22Rv1 (cell line): Measurements from ENCODE around the gene CEBPG.

ENCODE experiments used
- H3K27ac ChIP-seq: fragments of 450-650 bp; 2 replicates; pipeline ENCODE4 v1.5.1; 2017
- ZFX ChIP-seq: fragments of 450-650 bp; IDR thresholded peaks from 2 replicates; pipeline ENCODE4 v1.6.1; 2017; ENCODE audit warnings: antibody characterized with exemption, borderline replicate concordance
- TF ChIP-seq, protein P1 (sequence below): fragments of 450-650 bp; IDR thresholded peaks from 2 replicates; pipeline ENCODE4 v1.5.1; 2017; ENCODE audit warnings: mild to moderate bottlenecking

Gene CEBPG

DNA sequence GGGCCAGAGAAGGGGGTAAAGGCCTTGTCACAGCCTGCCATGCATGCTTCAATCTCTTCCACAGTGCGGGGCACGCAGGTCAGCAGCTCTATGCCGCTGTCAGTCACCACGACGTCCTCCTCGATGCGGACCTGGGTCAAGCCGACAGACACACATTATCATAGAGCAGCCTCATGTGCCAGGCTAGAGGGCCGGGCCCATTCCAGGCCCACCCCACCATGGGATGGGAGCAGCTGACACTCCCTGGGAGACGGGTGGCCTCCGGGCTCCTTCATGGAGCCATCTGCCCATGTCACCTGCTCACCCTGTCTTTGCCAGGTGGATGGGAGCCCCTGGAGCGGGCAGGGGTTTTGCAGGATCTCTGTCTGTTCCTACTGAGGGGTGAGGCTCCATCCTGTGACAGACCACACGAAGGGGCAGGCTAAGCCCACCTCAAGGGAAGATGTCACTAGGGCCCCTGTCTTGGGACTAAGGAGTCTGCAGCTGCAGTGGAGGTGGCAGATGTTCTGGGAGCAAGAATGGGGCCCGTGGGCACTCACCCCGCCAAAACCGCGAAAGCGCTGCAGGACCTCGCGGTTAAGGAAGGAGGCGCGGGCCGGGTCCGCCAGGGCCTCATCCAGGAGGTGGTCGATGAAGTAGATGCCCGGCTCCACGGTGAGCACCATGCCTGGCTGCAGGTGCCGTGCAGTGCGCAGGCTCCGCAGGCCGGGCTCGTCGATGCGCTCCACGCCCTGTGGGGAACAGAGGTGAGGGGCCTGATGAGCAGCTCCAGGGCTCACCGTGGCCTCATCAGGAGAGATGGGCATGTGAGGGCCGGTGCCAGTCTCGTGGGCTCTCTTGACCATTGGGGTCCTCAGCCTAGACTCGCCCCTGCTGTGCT lies 14.1 kb downstream of the CEBPG start:
- TF ChIP-seq, protein P1, sequence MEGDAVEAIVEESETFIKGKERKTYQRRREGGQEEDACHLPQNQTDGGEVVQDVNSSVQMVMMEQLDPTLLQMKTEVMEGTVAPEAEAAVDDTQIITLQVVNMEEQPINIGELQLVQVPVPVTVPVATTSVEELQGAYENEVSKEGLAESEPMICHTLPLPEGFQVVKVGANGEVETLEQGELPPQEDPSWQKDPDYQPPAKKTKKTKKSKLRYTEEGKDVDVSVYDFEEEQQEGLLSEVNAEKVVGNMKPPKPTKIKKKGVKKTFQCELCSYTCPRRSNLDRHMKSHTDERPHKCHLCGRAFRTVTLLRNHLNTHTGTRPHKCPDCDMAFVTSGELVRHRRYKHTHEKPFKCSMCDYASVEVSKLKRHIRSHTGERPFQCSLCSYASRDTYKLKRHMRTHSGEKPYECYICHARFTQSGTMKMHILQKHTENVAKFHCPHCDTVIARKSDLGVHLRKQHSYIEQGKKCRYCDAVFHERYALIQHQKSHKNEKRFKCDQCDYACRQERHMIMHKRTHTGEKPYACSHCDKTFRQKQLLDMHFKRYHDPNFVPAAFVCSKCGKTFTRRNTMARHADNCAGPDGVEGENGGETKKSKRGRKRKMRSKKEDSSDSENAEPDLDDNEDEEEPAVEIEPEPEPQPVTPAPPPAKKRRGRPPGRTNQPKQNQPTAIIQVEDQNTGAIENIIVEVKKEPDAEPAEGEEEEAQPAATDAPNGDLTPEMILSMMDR, result no peak
- no peak for TF ChIP-seq ZFX
- no peak overlapping the region for H3K27ac ChIP-seq

DNA sequence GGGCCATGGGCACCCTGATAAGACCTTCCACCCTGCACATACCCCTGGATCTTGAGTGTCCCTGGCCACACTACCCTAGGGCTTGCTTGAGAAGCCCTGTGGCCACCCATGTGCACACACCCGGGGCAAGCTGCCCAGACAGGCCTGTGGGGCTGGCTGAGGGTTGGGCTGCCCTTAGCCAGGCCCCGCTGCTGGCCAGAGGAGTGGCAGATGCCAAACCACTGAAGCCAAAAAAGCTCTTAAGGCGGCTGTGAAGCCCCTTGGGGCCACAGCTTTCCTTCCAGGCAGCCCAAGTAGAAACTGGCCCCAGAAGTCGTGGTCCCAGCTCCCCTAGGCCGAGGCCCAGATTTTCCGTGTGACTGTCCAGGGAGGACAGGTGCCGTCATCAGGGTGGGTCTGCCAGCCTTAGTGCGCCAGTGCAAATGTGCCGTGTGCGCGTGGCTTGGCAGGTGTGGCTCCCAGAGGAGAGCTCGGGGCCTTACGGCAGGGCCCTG lies 14.8 kb downstream of the CEBPG start:
- no peak overlapping the region for H3K27ac ChIP-seq
- no peak for TF ChIP-seq ZFX
- TF ChIP-seq, protein P1, result no peak

DNA sequence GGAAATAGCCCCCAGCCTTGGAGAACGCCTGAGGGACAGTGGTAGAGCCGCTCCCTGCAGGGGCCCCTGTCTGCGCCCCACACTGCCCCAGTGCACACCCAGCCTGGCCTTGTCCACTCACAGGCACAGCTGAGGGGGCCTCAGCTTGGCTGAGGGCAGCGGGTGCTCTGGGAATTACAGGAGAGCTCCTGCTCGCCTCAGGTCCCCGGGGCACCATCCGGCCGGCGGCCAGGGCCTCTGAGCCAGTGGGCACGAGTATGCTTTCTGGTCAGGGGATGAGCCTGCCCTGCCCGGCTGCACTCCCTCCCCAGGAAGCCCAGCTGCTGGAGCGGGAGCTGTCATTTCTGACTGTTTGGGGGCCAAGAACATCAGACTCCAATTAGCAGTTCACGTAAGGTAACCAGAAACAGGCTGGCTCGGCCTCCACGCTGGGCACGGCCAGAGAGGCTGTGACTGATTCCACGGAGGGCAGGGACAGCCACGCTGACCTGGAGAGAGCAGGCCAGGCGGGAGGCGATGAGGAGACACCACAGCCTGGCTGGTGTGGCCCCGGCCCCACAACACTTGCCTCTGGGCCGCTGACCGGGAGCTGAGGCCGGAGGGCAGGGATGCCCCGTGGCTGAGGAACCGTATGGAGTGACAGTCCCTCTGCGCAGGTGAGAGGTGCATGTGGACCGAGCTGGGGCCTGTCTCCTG lies 15.4 kb downstream of the CEBPG start:
- no peak overlapping the region for H3K27ac ChIP-seq
- TF ChIP-seq ZFX, result no peak
- TF ChIP-seq, protein P1, result no peak

DNA sequence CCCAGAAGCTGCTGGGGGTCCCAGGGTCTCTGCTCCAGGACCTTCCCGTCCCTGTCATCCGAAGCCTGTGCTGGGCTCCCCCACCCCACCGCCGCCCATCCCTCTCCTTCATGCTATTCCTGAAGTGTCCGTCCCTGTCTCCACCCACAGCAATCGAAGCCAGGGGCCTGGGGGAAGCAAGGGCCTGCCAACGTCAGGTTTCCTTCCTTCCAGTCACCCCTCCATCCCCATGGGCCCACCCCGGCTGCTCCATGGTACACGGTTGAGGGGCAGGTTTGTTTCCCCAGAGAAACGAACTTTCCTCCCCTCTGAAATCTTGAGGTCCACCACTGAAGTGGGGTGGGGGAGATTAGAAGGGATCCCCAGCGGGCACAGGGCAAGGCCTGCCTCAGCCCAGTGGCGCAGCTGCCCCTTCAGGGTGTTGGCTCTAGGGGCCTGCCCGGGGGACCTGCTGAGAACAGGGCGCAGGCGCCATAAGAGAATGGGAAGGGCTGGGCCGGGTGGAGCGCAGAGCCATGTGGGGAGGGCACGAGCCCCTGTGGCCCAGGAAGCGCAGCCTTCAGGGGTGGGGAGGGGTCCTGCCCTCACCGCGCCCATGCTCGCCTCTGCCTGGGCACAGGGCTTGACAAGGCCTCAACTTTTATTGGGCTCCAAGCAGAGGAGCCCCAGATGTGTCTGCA lies 16.1 kb downstream of the CEBPG start:
- H3K27ac ChIP-seq, result no peak overlapping the region
- TF ChIP-seq ZFX, result no peak
- TF ChIP-seq, protein P1, result no peak

DNA sequence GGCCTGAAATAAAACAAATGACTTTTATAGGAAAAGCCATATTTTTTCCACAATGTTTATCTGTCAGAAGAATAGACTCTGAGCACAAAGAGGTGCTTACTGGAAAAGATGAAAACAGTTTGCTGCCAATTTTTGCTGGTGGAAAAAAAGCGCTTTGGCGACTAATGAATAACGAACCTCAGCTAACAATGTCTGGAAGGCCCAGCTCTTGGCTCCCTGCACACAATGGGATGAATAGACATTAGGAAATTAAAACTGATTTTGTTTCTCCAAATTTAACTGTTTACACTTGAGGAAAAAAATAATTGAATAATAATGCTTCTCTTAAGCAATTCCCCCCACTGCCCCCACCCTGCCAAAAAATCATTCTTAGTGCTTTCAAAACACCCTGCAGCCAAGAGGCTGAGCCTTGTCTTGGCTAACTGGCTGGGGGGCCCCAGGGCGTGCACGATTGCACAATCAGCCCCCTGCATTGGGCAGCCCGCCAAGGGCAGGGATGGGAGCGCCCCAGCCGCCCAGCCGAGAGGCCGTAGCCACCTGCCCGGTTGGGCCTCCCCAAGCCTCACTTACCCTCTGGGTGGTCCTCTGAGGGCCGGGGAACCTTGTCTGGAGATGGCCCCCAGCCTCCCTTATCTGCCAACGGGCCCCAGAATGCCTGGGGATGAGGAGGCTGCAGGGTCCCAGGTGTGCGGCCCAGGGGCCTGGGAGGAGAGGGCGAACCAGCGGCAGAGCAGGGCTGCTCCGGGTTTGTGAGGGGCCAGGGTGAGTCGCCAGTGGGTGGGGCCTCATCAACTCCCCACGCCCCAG lies 16.8 kb downstream of the CEBPG start:
- no peak for TF ChIP-seq ZFX
- TF ChIP-seq, protein P1, result no peak

DNA sequence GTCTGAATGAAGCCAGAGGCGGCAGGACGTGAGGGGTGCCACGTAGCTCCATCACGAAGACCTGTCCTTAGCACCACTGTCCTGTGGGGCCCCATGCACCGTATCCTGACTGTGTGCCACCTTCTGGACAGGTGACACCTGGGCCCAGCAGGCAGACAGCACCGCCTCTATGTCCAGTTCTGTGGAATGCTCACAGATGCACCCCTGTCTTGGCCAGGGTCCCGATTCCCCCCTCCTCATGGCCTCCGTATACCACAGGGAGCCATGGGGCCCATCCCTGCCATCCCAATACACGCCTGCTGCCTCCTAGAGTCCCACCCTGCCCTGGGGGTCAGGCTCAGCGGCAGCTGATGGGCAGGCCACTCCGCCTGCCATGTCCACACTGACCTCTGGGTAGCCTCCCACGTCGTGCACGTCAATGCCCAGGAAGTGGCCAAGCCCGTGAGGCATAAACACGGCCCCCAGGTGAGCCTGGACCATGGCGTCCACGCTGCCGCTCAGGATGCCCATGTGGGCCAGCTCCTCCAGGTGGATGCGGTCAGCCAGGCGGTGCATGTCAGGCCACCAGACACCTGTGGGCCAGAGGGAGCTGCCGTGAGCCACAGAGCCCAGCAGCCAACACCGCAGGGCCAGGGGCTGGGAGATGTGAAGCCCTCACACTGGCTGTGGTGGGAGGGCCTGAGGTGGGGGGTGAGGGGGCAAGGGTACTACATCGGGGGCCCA lies 17.6 kb downstream of the CEBPG start:
- H3K27ac ChIP-seq, result no peak overlapping the region
- TF ChIP-seq, protein P1, result no peak
- TF ChIP-seq ZFX, result no peak

More for the DNA sequence above, 16.8 kb downstream of the CEBPG start:
- H3K27ac ChIP-seq, result no peak overlapping the region
